ENCODE measurements around the gene FGF7. TPM values are rescaled to one million over a fixed set of nuclear protein-coding genes. Genes with fewer than 3 reads are reported as not detected.

Gene FGF7
- total RNA-seq, 2 experiments from 2014 or later = not detected

DNA sequence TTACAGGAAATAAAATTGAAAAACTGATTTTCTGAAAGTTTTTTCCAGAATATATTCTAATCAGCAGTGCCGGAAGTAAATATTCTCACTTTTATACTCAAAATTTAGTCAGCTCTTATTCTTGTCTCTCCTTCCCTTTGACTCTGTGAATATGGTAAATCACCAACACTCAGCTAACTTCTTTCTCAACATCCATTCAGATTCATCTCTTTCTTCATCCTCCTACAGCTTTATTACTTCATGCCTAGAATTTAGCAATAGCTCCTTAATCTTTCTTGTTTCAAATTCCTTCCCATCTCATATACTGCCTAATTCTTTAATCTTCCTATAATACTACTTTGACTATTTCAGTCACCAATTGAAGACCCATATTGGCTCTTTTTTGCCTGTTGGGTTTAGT, 67.9 kb downstream of the FGF7 start:
- intact Hi-C loops (cut with micrococcal nuclease) = no loop called here
- H3K27me3 Mint-ChIP-seq = no peaks in the 10 kb centered on the region
- ChIA-PET CTCF (interaction anchor here (1.5 kb wide), 1 partner anchor 19 kb away, joined by 3 read pairs; no protein-coding TSS in a partner anchor), POLR2A (no interaction called here)
- no peak overlapping the region for H3K4me3 Mint-ChIP-seq
- no peak for TF ChIP-seq CTCF (IDR thresholded peaks at IDR 0.05)
- H3K27ac Mint-ChIP-seq = no peak overlapping the region
- ATAC-seq = no peak
- no peaks in the 10 kb centered on the region for H3K4me1 Mint-ChIP-seq (ENCODE audit: low read depth)
- no peaks in the 10 kb centered on the region for H3K9me3 Mint-ChIP-seq
- no peaks in the 10 kb centered on the region for H3K36me3 Mint-ChIP-seq (ENCODE audit: low read depth)
- no peak for DNase-seq

GRCh38 chr15:49492151-49492550, 69.1 kb downstream of the FGF7 start:
- ChIA-PET CTCF (no interaction called here), POLR2A (no interaction called here)
- no peak for TF ChIP-seq CTCF (IDR thresholded peaks at IDR 0.05)
- H3K4me1 Mint-ChIP-seq (ENCODE audit: low read depth) = no peaks in the 10 kb centered on the region
- H3K9me3 Mint-ChIP-seq = no peaks in the 10 kb centered on the region
- DNase-seq (no peak), ATAC-seq (no peak)
- no peaks in the 10 kb centered on the region for H3K27me3 Mint-ChIP-seq
- intact Hi-C loops (cut with micrococcal nuclease) = no loop called here
- H3K36me3 Mint-ChIP-seq (ENCODE audit: low read depth) = no peaks in the 10 kb centered on the region
- H3K4me3 Mint-ChIP-seq = no peak overlapping the region
- H3K27ac Mint-ChIP-seq = no peak overlapping the region

DNA sequence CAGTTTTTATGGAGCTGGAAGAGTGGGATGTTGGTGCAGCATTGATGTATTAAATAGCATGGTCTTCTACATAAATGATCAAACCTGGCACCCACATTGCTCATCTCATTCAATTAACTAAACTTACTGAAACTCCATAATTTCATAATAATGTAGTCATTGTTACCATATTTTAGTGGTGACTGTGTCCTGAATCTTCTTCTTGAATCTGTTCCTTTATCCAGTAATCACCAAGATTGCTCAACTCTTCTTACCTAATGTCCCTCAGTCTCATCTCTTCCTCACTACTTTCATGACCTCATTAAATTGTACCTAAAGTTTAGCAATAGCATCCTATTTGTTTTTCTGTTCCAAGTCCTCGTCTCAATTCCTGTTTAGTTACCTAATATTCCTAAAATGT, 69.8 kb downstream of the FGF7 start:
- ChIA-PET CTCF (no interaction called here), POLR2A (no interaction called here)
- H3K4me3 Mint-ChIP-seq = no peak overlapping the region

DNA sequence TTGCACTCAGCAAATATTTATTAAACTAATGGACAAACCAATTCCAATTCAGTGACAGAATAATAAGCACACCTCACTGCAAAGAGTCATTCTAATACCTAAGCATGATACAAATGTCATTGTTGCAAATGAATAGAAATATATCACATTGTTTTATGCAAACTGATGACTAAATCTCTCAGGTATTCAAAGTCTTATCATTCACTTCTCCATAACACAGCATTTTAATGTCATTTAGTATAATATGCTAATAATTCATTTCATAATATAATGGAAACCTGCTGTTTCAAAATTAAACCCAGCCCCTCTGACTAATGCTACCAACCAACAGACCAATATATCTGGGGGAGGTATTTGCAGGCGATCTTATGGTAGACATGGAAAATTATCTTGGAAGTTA, 71.8 kb downstream of the FGF7 start:
- intact Hi-C loops (cut with micrococcal nuclease) = no loop called here
- no peaks in the 10 kb centered on the region for H3K4me1 Mint-ChIP-seq (ENCODE audit: low read depth)
- POLR2A ChIA-PET = no interaction called here

More for the DNA sequence above, 69.8 kb downstream of the FGF7 start:
- no peak for TF ChIP-seq CTCF (IDR thresholded peaks at IDR 0.05)
- no peaks in the 10 kb centered on the region for H3K4me1 Mint-ChIP-seq (ENCODE audit: low read depth)
- no peaks in the 10 kb centered on the region for H3K27me3 Mint-ChIP-seq
- no peaks in the 10 kb centered on the region for H3K36me3 Mint-ChIP-seq (ENCODE audit: low read depth)
- DNase-seq = no peak
- H3K27ac Mint-ChIP-seq = no peak overlapping the region
- H3K9me3 Mint-ChIP-seq = no peaks in the 10 kb centered on the region
- intact Hi-C loops (cut with micrococcal nuclease) = no loop called here
- ATAC-seq = no peak

More for the DNA sequence above, 71.8 kb downstream of the FGF7 start:
- TF ChIP-seq CTCF (IDR thresholded peaks at IDR 0.05) = no peak
- Mint-ChIP-seq H3K36me3 (ENCODE audit: low read depth) (no peaks in the 10 kb centered on the region), H3K27ac (no peak overlapping the region), H3K27me3 (no peaks in the 10 kb centered on the region), H3K9me3 (no peaks in the 10 kb centered on the region), H3K4me3 (no peak overlapping the region)
- ATAC-seq (no peak), DNase-seq (no peak)
- CTCF ChIA-PET = no interaction called here

Data from activated CD8-positive, alpha-beta T cell treated with anti-CD3 and anti-CD28 coated beads for 36 hours (primary cell).